ENCODE results near the gene CLDN22.

Gene CLDN22

DNA sequence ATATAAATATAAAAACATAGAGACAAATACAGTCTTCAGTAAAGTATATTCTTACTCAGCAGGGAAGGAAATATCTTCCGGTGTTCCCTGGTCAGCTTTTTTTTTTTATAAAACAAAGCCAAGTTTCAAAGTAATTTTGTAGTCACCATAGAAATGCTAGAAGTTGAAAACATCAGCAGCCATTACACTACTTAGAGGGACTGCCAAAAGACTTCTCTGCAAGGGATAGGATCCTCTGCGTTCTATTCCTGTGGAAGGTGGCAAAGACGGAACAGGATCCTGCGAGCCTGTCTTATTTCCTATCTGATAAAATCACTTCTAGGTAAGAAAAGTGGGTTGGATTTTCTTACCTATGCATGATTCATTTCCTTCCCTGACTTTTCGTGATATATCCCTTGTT, 19.4 kb downstream of the CLDN22 start:
- Histone ChIP-seq H3K36me3 (ENCODE audit: control insufficient read depth in 2 of 2, insufficient read depth in 2 of 2, low read length in 2 of 2) (peaks cover 12 to 22% of the 10 kb centered on the region in 2 donors), H3K9ac (ENCODE audit: low read length in 2 of 2) (no peak overlapping the region)

GRCh38 chr4:183300070-183300469, 20.0 kb downstream of the CLDN22 start:
- Histone ChIP-seq H3K9ac (ENCODE audit: low read length in 2 of 2) (no peak overlapping the region), H3K36me3 (ENCODE audit: control insufficient read depth in 2 of 2, insufficient read depth in 2 of 2, low read length in 2 of 2) (peaks cover 12 to 26% of the 10 kb centered on the region in 2 donors), H3K9me3 (ENCODE audit: control insufficient read depth in 2 of 2, low read length in 2 of 2) (no peaks in the 10 kb centered on the region), H3K4me1 (ENCODE audit: control insufficient read depth, insufficient read depth, low read length) (no peaks in the 10 kb centered on the region), H3K27me3 (ENCODE audit: control insufficient read depth in 1 of 2, insufficient read depth in 2 of 2, low read length in 2 of 2) (no peaks in the 10 kb centered on the region), H3K4me3 (ENCODE audit: low read length in 2 of 2) (no peak overlapping the region), H3K27ac (ENCODE audit: low read length) (no peak overlapping the region)

More for the DNA sequence above, 19.4 kb downstream of the CLDN22 start:
- Histone ChIP-seq H3K4me1 (ENCODE audit: control insufficient read depth, insufficient read depth, low read length) (no peaks in the 10 kb centered on the region), H3K9me3 (ENCODE audit: control insufficient read depth in 2 of 2, low read length in 2 of 2) (no peaks in the 10 kb centered on the region), H3K27me3 (ENCODE audit: control insufficient read depth in 1 of 2, insufficient read depth in 2 of 2, low read length in 2 of 2) (no peaks in the 10 kb centered on the region), H3K4me3 (ENCODE audit: low read length in 2 of 2) (no peak overlapping the region), H3K27ac (ENCODE audit: low read length) (no peak overlapping the region)

DNA sequence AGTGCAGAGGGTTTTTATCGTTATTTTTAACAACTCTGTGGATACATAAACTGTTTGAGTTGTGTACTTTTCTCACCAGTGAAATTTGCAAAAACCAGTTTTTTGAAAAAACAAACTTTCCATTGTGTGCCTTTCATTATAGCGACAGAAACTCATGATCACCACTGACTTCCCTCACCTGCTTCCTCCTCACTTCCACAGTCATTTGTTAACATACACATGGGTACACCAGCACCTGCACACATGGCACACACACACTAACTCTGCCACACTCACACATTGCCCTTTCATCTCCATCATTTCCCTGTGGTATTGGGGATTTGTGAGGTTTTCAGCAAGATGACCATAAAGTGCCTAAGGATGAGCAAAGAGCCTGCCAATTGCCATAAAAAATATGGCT, 20.6 kb downstream of the CLDN22 start:
- no peak overlapping the region for H3K9ac ChIP-seq (ENCODE audit: low read length in 2 of 2)
- no peaks in the 10 kb centered on the region for H3K4me1 ChIP-seq (ENCODE audit: control insufficient read depth, insufficient read depth, low read length)
- H3K36me3 ChIP-seq (ENCODE audit: control insufficient read depth in 2 of 2, insufficient read depth in 2 of 2, low read length in 2 of 2) = peaks cover 13 to 23% of the 10 kb centered on the region in 2 donors
- H3K27me3 ChIP-seq (ENCODE audit: control insufficient read depth in 1 of 2, insufficient read depth in 2 of 2, low read length in 2 of 2) = no peaks in the 10 kb centered on the region
- no peaks in the 10 kb centered on the region for H3K9me3 ChIP-seq (ENCODE audit: control insufficient read depth in 2 of 2, low read length in 2 of 2)
- H3K27ac ChIP-seq (ENCODE audit: low read length) = no peak overlapping the region
- no peak overlapping the region for H3K4me3 ChIP-seq (ENCODE audit: low read length in 2 of 2)

GRCh38 chr4:183297675-183298074, 22.4 kb downstream of the CLDN22 start:
- Histone ChIP-seq H3K27me3 (ENCODE audit: control insufficient read depth in 1 of 2, insufficient read depth in 2 of 2, low read length in 2 of 2) (no peaks in the 10 kb centered on the region), H3K27ac (ENCODE audit: low read length) (no peak overlapping the region), H3K4me1 (ENCODE audit: control insufficient read depth, insufficient read depth, low read length) (no peaks in the 10 kb centered on the region), H3K4me3 (ENCODE audit: low read length in 2 of 2) (no peak overlapping the region), H3K9me3 (ENCODE audit: control insufficient read depth in 2 of 2, low read length in 2 of 2) (no peaks in the 10 kb centered on the region), H3K36me3 (ENCODE audit: control insufficient read depth in 2 of 2, insufficient read depth in 2 of 2, low read length in 2 of 2) (peaks cover 10 to 22% of the 10 kb centered on the region in 2 donors), H3K9ac (ENCODE audit: low read length in 2 of 2) (no peak overlapping the region)

DNA sequence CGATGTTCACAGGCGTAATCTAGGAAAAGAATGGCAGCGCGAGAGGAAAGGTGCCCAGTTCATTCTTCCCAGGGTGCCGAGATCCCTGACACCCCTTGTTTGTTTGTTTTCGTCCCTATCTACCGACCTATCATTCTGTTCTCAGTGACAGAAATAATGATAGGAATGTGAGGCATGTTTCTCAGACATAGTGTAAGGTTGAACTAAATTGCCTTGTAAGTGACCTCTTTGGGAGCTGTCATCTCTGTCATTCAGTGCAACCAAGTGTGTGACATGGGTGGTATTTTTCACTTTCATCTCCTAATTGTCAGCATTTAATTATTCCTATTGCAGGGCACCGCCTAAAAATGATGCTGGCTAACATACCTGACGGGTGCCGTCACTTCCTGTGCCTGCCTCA, 24.4 kb downstream of the CLDN22 start:
- Histone ChIP-seq H3K27me3 (ENCODE audit: control insufficient read depth in 1 of 2, insufficient read depth in 2 of 2, low read length in 2 of 2) (no peaks in the 10 kb centered on the region), H3K4me3 (ENCODE audit: low read length in 2 of 2) (no peak overlapping the region), H3K27ac (ENCODE audit: low read length) (no peak overlapping the region), H3K9me3 (ENCODE audit: control insufficient read depth in 2 of 2, low read length in 2 of 2) (no peaks in the 10 kb centered on the region), H3K4me1 (ENCODE audit: control insufficient read depth, insufficient read depth, low read length) (no peaks in the 10 kb centered on the region), H3K9ac (ENCODE audit: low read length in 2 of 2) (no peak overlapping the region), H3K36me3 (ENCODE audit: control insufficient read depth in 2 of 2, insufficient read depth in 2 of 2, low read length in 2 of 2) (peaks cover 13 to 18% of the 10 kb centered on the region in 2 donors)

- Histone ChIP-seq H3K27me3 (ENCODE audit: control insufficient read depth in 1 of 2, insufficient read depth in 2 of 2, low read length in 2 of 2) (no peaks in the 10 kb centered on the region), H3K27ac (ENCODE audit: low read length) (no peak overlapping the region), H3K36me3 (ENCODE audit: control insufficient read depth in 2 of 2, insufficient read depth in 2 of 2, low read length in 2 of 2) (peaks cover 29 to 42% of the 10 kb centered on the region in 2 donors), H3K4me3 (ENCODE audit: low read length in 2 of 2) (no peak overlapping the region), H3K9ac (ENCODE audit: low read length in 2 of 2) (no peak overlapping the region), H3K9me3 (ENCODE audit: control insufficient read depth in 2 of 2, low read length in 2 of 2) (no peaks in the 10 kb centered on the region), H3K4me1 (ENCODE audit: control insufficient read depth, insufficient read depth, low read length) (no peaks in the 10 kb centered on the region)
Measured at GRCh38 chr4:183291070-183291469, 29.0 kb downstream of the CLDN22 start.

- H3K27ac ChIP-seq (ENCODE audit: low read length) = no peak overlapping the region
- peaks cover 26 to 39% of the 10 kb centered on the region in 2 donors for H3K36me3 ChIP-seq (ENCODE audit: control insufficient read depth in 2 of 2, insufficient read depth in 2 of 2, low read length in 2 of 2)
- no peaks in the 10 kb centered on the region for H3K27me3 ChIP-seq (ENCODE audit: control insufficient read depth in 1 of 2, insufficient read depth in 2 of 2, low read length in 2 of 2)
- H3K9me3 ChIP-seq (ENCODE audit: control insufficient read depth in 2 of 2, low read length in 2 of 2) = no peaks in the 10 kb centered on the region
- H3K9ac ChIP-seq (ENCODE audit: low read length in 2 of 2) = no peak overlapping the region
- H3K4me3 ChIP-seq (ENCODE audit: low read length in 2 of 2) = no peak overlapping the region
- H3K4me1 ChIP-seq (ENCODE audit: control insufficient read depth, insufficient read depth, low read length) = no peaks in the 10 kb centered on the region
Measured at GRCh38 chr4:183289688-183290087, 30.4 kb downstream of the CLDN22 start.

DNA sequence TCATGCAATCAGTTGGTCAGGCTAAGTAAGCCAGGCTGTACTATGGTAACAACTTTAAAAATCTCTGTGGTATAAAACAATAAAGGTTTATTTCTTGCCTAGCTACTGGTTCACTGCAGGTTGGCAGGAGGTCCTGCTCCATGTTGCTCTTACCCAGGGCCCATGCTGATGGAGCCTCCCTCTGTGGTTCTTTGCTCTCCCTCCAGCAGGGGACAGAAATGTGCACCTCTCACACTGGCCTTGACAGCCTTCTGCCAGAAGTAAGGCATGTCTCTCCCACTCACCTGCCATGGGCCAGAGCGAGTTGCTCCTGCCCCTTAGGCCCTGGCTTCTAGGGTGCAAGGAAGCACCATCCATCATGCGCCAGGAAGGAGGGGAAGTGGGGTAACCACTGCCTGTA, 31.1 kb downstream of the CLDN22 start:
- Histone ChIP-seq H3K36me3 (ENCODE audit: control insufficient read depth in 2 of 2, insufficient read depth in 2 of 2, low read length in 2 of 2) (peaks cover 28 to 44% of the 10 kb centered on the region in 2 donors), H3K9ac (ENCODE audit: low read length in 2 of 2) (no peak overlapping the region), H3K27ac (ENCODE audit: low read length) (no peak overlapping the region), H3K4me1 (ENCODE audit: control insufficient read depth, insufficient read depth, low read length) (no peaks in the 10 kb centered on the region), H3K9me3 (ENCODE audit: control insufficient read depth in 2 of 2, low read length in 2 of 2) (no peaks in the 10 kb centered on the region), H3K27me3 (ENCODE audit: control insufficient read depth in 1 of 2, insufficient read depth in 2 of 2, low read length in 2 of 2) (no peaks in the 10 kb centered on the region), H3K4me3 (ENCODE audit: low read length in 2 of 2) (no peak overlapping the region)

DNA sequence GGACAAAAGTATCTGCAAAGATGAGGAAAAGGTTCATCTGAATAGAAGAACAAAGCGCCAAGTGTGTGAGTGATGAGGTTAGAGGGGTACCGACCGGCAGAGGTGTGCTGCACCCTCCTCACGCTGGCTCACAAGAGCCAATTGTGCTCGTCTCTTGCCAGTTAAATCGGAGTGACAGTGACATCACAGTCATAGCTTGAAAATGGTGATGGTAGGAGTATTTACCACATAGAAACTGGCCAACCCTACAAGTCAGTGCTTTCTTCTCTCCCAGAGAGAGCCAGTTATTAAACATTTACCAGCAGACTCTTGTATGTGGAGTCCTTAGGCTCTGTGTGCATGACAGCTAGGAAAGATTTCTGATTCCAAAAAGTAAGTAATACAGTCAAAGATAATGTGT, 32.4 kb downstream of the CLDN22 start:
- Histone ChIP-seq H3K27me3 (ENCODE audit: control insufficient read depth in 1 of 2, insufficient read depth in 2 of 2, low read length in 2 of 2) (no peaks in the 10 kb centered on the region), H3K27ac (ENCODE audit: low read length) (no peak overlapping the region), H3K4me1 (ENCODE audit: control insufficient read depth, insufficient read depth, low read length) (no peaks in the 10 kb centered on the region), H3K36me3 (ENCODE audit: control insufficient read depth in 2 of 2, insufficient read depth in 2 of 2, low read length in 2 of 2) (peaks cover 31 to 51% of the 10 kb centered on the region in 2 donors), H3K9me3 (ENCODE audit: control insufficient read depth in 2 of 2, low read length in 2 of 2) (no peaks in the 10 kb centered on the region), H3K9ac (ENCODE audit: low read length in 2 of 2) (no peak overlapping the region), H3K4me3 (ENCODE audit: low read length in 2 of 2) (no peak overlapping the region)

DNA sequence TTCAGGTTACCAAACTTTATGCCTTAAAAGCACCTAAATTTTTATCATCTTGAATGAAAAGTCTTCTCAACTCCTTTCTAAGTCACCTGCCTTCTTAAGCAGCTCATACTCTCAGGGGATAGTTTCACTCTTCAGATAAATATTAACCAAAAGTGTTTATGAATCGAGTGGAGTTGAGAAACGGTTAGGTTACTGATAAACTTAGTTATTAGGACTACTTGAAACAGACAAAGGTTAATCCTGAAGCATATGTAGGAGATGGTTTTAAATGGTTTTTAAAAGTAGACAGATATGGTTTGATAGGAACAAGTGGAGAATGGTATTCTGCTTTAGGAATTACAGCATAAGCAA, 32.8 kb downstream of the CLDN22 start:
- no peaks in the 10 kb centered on the region for H3K27me3 ChIP-seq (ENCODE audit: control insufficient read depth in 1 of 2, insufficient read depth in 2 of 2, low read length in 2 of 2)
- no peak overlapping the region for H3K9ac ChIP-seq (ENCODE audit: low read length in 2 of 2)
- no peaks in the 10 kb centered on the region for H3K9me3 ChIP-seq (ENCODE audit: control insufficient read depth in 2 of 2, low read length in 2 of 2)
- H3K4me1 ChIP-seq (ENCODE audit: control insufficient read depth, insufficient read depth, low read length) = no peaks in the 10 kb centered on the region
- H3K27ac ChIP-seq (ENCODE audit: low read length) = no peak overlapping the region
- H3K4me3 ChIP-seq (ENCODE audit: low read length in 2 of 2) = no peak overlapping the region
- peaks cover 33 to 52% of the 10 kb centered on the region in 2 donors for H3K36me3 ChIP-seq (ENCODE audit: control insufficient read depth in 2 of 2, insufficient read depth in 2 of 2, low read length in 2 of 2)

DNA sequence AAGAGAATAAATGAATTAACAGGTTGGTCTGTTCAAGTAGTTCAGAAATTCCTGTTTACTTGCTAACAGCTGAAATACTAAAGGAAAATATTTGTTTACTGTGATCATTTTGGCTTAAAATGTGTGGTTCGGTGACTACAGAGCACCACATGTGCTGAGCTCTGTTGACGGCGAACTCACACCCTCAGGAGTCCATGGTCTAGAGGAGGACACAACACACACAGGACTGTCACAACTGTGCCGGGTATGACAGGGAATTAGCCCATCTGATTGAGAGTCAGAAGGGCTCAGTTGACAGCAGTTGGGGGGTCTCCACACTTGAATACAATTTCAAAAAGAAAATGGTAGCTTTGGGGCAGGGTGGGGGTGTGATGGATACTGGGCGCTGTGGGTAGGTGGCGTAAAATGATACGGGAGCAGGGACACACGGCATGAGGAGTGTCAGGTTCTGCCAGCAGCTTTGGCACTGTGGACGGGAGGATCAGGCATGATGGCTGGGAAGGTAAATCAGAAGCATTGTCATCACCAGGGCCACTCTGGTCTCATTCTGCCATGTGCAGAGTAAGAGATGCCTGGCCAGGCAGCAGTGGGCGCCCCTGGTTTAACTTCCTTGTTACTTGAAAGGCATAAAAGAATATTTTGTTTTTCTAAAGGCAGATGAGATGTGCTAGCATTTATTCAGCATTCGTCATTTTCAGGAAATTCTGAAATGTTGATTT, 33.3 kb downstream of the CLDN22 start:
- H3K27me3 ChIP-seq (ENCODE audit: control insufficient read depth in 1 of 2, insufficient read depth in 2 of 2, low read length in 2 of 2) = no peaks in the 10 kb centered on the region
- H3K36me3 ChIP-seq (ENCODE audit: control insufficient read depth in 2 of 2, insufficient read depth in 2 of 2, low read length in 2 of 2) = peaks cover 33 to 52% of the 10 kb centered on the region in 2 donors
- H3K9me3 ChIP-seq (ENCODE audit: control insufficient read depth in 2 of 2, low read length in 2 of 2) = no peaks in the 10 kb centered on the region
- H3K4me1 ChIP-seq (ENCODE audit: control insufficient read depth, insufficient read depth, low read length) = no peaks in the 10 kb centered on the region
- H3K9ac ChIP-seq (ENCODE audit: low read length in 2 of 2) = no peak overlapping the region
- no peak overlapping the region for H3K4me3 ChIP-seq (ENCODE audit: low read length in 2 of 2)
- no peak overlapping the region for H3K27ac ChIP-seq (ENCODE audit: low read length)

All from stomach smooth muscle (tissue), 2 donors.